ENCODE data around the gene CLCN1. TPM values are rescaled to one million over a fixed set of nuclear protein-coding genes. Genes with fewer than 3 reads are reported as not detected.

CLCN1 gene
- total RNA-seq, 1 experiment from 2014 or later: not detected

GRCh38 chr7:143392875-143393266 is 77.0 kb downstream of the CLCN1 start:
- H3K4me1 Mint-ChIP-seq (ENCODE audit: insufficient read depth, unreplicated experiment): peaks cover 17% of the 10 kb centered on the region
- H3K27me3 Mint-ChIP-seq (ENCODE audit: insufficient read depth, unreplicated experiment): no peaks in the 10 kb centered on the region
- no peak overlapping the region for H3K27ac Mint-ChIP-seq (ENCODE audit: low read depth, unreplicated experiment)
- H3K36me3 Mint-ChIP-seq (ENCODE audit: insufficient read depth, unreplicated experiment): peaks cover 48% of the 10 kb centered on the region
- DNase-seq (ENCODE audit: unreplicated experiment): no peak
- POLR2A ChIA-PET: interaction anchor here (0.9 to 1.6 kb wide), 5 partner anchors 9 to 22 kb away, joined by 3 to 8 read pairs (median 3); no protein-coding TSS in a partner anchor
- no peak overlapping the region for H3K4me3 Mint-ChIP-seq (ENCODE audit: unreplicated experiment)
- CTCF ChIA-PET: interaction anchor here (1.0 to 2.9 kb wide), 5 partner anchors 12 to 526 kb away, joined by 3 to 11 read pairs (median 8); partner anchors contain the start of gene EPHA1
- intact Hi-C loops (cut with micrococcal nuclease): no loop called here
- no peaks in the 10 kb centered on the region for H3K9me3 Mint-ChIP-seq (ENCODE audit: unreplicated experiment)
- BruUV-seq (replicated peaks): no TSS peak
- TF ChIP-seq CTCF (IDR thresholded peaks at IDR 0.05; ENCODE audit: unreplicated experiment): no peak

- peaks cover 17% of the 10 kb centered on the region for H3K4me1 Mint-ChIP-seq (ENCODE audit: insufficient read depth, unreplicated experiment)
- peak; percentile 66 for DNase-seq (ENCODE audit: unreplicated experiment)
- no peaks in the 10 kb centered on the region for H3K9me3 Mint-ChIP-seq (ENCODE audit: unreplicated experiment)
- POLR2A ChIA-PET: interaction anchor here (0.7 to 1.6 kb wide), 7 partner anchors 10 to 22 kb away, joined by 3 to 8 read pairs (median 3); no protein-coding TSS in a partner anchor
- H3K36me3 Mint-ChIP-seq (ENCODE audit: insufficient read depth, unreplicated experiment): peaks cover 45% of the 10 kb centered on the region
- no TSS peak for BruUV-seq (replicated peaks)
- intact Hi-C loops (cut with micrococcal nuclease): no loop called here
- no peaks in the 10 kb centered on the region for H3K27me3 Mint-ChIP-seq (ENCODE audit: insufficient read depth, unreplicated experiment)
- H3K27ac Mint-ChIP-seq (ENCODE audit: low read depth, unreplicated experiment): no peak overlapping the region
- no peak for TF ChIP-seq CTCF (IDR thresholded peaks at IDR 0.05; ENCODE audit: unreplicated experiment)
- no peak overlapping the region for H3K4me3 Mint-ChIP-seq (ENCODE audit: unreplicated experiment)
- CTCF ChIA-PET: interaction anchor here (1.0 to 2.9 kb wide), 4 partner anchors 14 to 527 kb away, joined by 3 to 11 read pairs (median 9); partner anchors contain the start of gene EPHA1
Observed at GRCh38 chr7:143393267-143394041, 77.5 kb downstream of the CLCN1 start.

- H3K4me3 Mint-ChIP-seq (ENCODE audit: unreplicated experiment): no peak overlapping the region
- BruUV-seq (replicated peaks): no TSS peak
- intact Hi-C loops (cut with micrococcal nuclease): no loop called here
- no peaks in the 10 kb centered on the region for H3K9me3 Mint-ChIP-seq (ENCODE audit: unreplicated experiment)
- H3K36me3 Mint-ChIP-seq (ENCODE audit: insufficient read depth, unreplicated experiment): peaks cover 43% of the 10 kb centered on the region
- no peak for TF ChIP-seq CTCF (IDR thresholded peaks at IDR 0.05; ENCODE audit: unreplicated experiment)
- no peak overlapping the region for H3K27ac Mint-ChIP-seq (ENCODE audit: low read depth, unreplicated experiment)
- ChIA-PET CTCF (interaction anchor here (2.2 to 2.9 kb wide), 3 partner anchors 14 to 154 kb away, joined by 8 to 11 read pairs (median 10); partner anchors contain the start of gene EPHA1), POLR2A (interaction anchor here (0.7 to 1.6 kb wide), 3 partner anchors 9 to 14 kb away, joined by 3 to 6 read pairs (median 5); no protein-coding TSS in a partner anchor)
- H3K4me1 Mint-ChIP-seq (ENCODE audit: insufficient read depth, unreplicated experiment): peaks cover 17% of the 10 kb centered on the region
- no peak for DNase-seq (ENCODE audit: unreplicated experiment)
- H3K27me3 Mint-ChIP-seq (ENCODE audit: insufficient read depth, unreplicated experiment): no peaks in the 10 kb centered on the region
Observed at GRCh38 chr7:143394068-143394467, 78.2 kb downstream of the CLCN1 start.

- Mint-ChIP-seq H3K9me3 (ENCODE audit: unreplicated experiment) (no peaks in the 10 kb centered on the region), H3K4me3 (ENCODE audit: unreplicated experiment) (no peak overlapping the region), H3K27ac (ENCODE audit: low read depth, unreplicated experiment) (no peak overlapping the region), H3K27me3 (ENCODE audit: insufficient read depth, unreplicated experiment) (no peaks in the 10 kb centered on the region), H3K4me1 (ENCODE audit: insufficient read depth, unreplicated experiment) (peaks cover 16% of the 10 kb centered on the region), H3K36me3 (ENCODE audit: insufficient read depth, unreplicated experiment) (peaks cover 36% of the 10 kb centered on the region)
- intact Hi-C loops (cut with micrococcal nuclease): no loop called here
- no TSS peak for BruUV-seq (replicated peaks)
- TF ChIP-seq CTCF (IDR thresholded peaks at IDR 0.05; ENCODE audit: unreplicated experiment): no peak
- CTCF ChIA-PET: no interaction called here
- no peak for DNase-seq (ENCODE audit: unreplicated experiment)
- POLR2A ChIA-PET: interaction anchor here (1.6 to 1.7 kb wide), 2 partner anchors 11 to 13 kb away, joined by 4 to 6 read pairs; no protein-coding TSS in a partner anchor
Observed at GRCh38 chr7:143394777-143395176, 78.9 kb downstream of the CLCN1 start.

All from MCF 10A (cell line).